Testis (tissue), 2 donors: ENCODE measurements around the gene PHF12.

Experiments
- CTCF ChIP-seq, 3 experiments: fragments of 450-650 bp in 2 of 3; fragments of 200-600 bp in 1 of 3; sonication (generic) in 1 of 3; IDR thresholded peaks; one replicate each; pipeline ENCODE4 v1.5.1; 2016 to 2019; ENCODE audit warnings: antibody characterized with exemption in 3 of 3, mild to moderate bottlenecking in 2 of 3, moderate library complexity in 1 of 3
- POLR2A ChIP-seq: fragments of 450-650 bp; IDR thresholded peaks from one replicate; pipeline ENCODE4 v1.6.1; 2017; ENCODE audit warnings: antibody characterized with exemption, mild to moderate bottlenecking, moderate library complexity

- TF ChIP-seq POLR2A = no peak
- no peak for TF ChIP-seq CTCF (IDR thresholded peaks at IDR 0.05)
Observed at GRCh38 chr17:28860363-28860808, 90.9 kb downstream of the PHF12 start.
